AG10803 (cell line): ENCODE results near the gene UBE2Q1.

Experiments used
- DNase-seq: peaks from one replicate; pipeline ENCODE4 v3.0.0; 2010; ENCODE audit warnings: low read depth
- H3K4me3 ChIP-seq: 2 replicates; pipeline ENCODE4 v1.5.1; 2011; ENCODE audit warnings: mild to moderate bottlenecking, low read length, control low read depth
- TF ChIP-seq, protein P1 (sequence below): conservative IDR thresholded peaks from 2 replicates; pipeline ENCODE4 v1.5.1; 2011; ENCODE audit warnings: mild to moderate bottlenecking, low read length, control low read depth, inconsistent platforms

UBE2Q1 gene

GRCh38 chr1:154527192-154527591 lies 31.3 kb downstream of the UBE2Q1 start:
- DNase-seq: no peak
- TF ChIP-seq, protein P1, sequence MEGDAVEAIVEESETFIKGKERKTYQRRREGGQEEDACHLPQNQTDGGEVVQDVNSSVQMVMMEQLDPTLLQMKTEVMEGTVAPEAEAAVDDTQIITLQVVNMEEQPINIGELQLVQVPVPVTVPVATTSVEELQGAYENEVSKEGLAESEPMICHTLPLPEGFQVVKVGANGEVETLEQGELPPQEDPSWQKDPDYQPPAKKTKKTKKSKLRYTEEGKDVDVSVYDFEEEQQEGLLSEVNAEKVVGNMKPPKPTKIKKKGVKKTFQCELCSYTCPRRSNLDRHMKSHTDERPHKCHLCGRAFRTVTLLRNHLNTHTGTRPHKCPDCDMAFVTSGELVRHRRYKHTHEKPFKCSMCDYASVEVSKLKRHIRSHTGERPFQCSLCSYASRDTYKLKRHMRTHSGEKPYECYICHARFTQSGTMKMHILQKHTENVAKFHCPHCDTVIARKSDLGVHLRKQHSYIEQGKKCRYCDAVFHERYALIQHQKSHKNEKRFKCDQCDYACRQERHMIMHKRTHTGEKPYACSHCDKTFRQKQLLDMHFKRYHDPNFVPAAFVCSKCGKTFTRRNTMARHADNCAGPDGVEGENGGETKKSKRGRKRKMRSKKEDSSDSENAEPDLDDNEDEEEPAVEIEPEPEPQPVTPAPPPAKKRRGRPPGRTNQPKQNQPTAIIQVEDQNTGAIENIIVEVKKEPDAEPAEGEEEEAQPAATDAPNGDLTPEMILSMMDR: no peak

GRCh38 chr1:154524881-154525280 lies 33.6 kb downstream of the UBE2Q1 start:
- TF ChIP-seq, protein P1: no peak
- no peak overlapping the region for H3K4me3 ChIP-seq
- DNase-seq: no peak

More at GRCh38 chr1:154527192-154527591, 31.3 kb downstream of the UBE2Q1 start:
- no peak overlapping the region for H3K4me3 ChIP-seq

DNA sequence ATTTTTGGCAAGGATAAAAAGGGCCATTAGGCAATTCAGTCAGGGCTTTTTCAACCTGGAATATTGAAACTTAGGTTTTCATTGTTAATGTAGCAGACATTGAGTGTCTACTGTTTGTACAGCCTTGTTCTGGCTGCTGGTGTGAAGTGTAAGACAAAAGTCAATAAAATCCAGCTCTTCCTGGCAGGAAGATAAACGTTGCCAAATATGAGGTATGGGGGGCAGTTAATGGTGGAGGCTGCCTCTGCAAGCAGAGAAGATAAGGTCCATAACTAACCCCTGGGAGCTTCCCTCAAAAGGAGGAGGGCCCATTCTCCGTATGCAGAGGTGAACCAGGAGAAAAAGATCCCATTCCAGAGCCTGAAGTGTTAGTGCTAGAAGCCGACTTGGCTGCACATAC lies 36.8 kb downstream of the UBE2Q1 start:
- no peak overlapping the region for H3K4me3 ChIP-seq
- DNase-seq: no peak
- TF ChIP-seq, protein P1: no peak

GRCh38 chr1:154520333-154520732 lies 38.1 kb downstream of the UBE2Q1 start:
- TF ChIP-seq, protein P1: no peak
- DNase-seq: no peak
- H3K4me3 ChIP-seq: no peak overlapping the region

- TF ChIP-seq, protein P1: no peak
- no peak for DNase-seq
- H3K4me3 ChIP-seq: no peak overlapping the region
These were observed 38.9 kb downstream of the UBE2Q1 start for GRCh38 chr1:154519591-154519991.

- DNase-seq: no peak
- no peak overlapping the region for H3K4me3 ChIP-seq
- TF ChIP-seq, protein P1: no peak
These were observed 40.8 kb downstream of the UBE2Q1 start for GRCh38 chr1:154517661-154518060.

DNA sequence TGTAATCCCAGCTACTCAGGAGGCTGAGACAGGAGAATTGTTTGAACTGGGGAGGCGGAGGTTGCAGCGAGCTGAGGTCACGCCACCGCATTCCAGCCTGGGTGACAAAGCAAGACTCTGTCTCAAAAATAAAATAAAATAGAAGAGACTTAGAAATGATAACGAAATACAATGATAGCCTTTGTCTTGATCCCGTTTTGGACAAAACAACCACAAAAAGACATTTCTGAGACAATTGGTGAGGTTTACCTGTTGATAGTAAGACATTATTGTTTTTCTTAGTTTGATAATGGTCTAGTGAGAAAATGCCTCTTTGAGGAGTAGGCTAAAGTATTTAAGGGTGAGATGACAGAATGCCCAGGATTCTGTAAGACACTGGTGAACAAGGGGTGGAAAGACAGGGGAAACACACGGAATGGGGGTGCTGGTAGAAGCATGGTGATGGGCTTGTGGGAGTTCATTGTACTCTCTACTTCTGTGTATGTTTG lies 44.4 kb downstream of the UBE2Q1 start:
- TF ChIP-seq, protein P1: no peak
- H3K4me3 ChIP-seq: no peak overlapping the region
- no peak for DNase-seq
